A673 (cell line): ENCODE results near the gene ITPA. TPM values are rescaled to one million over a fixed set of nuclear protein-coding genes. Genes with fewer than 3 reads are reported as not detected.

Source experiments
- BruUV-seq: library from RNA; stranded (reverse); fragments of 400-500 nt; replicated peaks from 2 replicates; lab custom pipeline; 2021; lab: Mats Ljungman, UMichigan
- CTCF ChIA-PET: fragments of 300-600 bp; sonication (Branson Sonifier 250); formaldehyde crosslinking; loops from one replicate; lab custom pipeline; 2022; ENCODE audit warnings: antibody characterized with exemption; lab: Charles Lee
- POLR2A ChIA-PET: fragments of 300-600 bp; sonication (Branson Sonifier 250); formaldehyde crosslinking; loops from one replicate; lab custom pipeline; 2022; ENCODE audit warnings: antibody characterized with exemption; ENCODE audit not compliant: low non-redundant PET; lab: Charles Lee
- DNase-seq: peaks from one replicate; pipeline ENCODE4 v3.0.0-alpha.2; 2015; ENCODE audit warnings: low spot score
- H3K27ac ChIP-seq: fragments of 200-600 bp; sonication (generic); 2 replicates; pipeline ENCODE4 v1.5.1; 2016; ENCODE audit warnings: mixed run types, low read depth, mild to moderate bottlenecking, mixed read lengths, antibody characterized with exemption, low read length; ENCODE audit not compliant: poor library complexity, severe bottlenecking
- H3K27me3 ChIP-seq: fragments of 200-600 bp; sonication (generic); replicated peaks from 2 replicates; pipeline ENCODE4 v1.6.1; 2017; ENCODE audit warnings: mixed run types, low read depth, mild to moderate bottlenecking, mixed read lengths, antibody characterized with exemption, low read length; ENCODE audit not compliant: insufficient read depth, poor library complexity
- H3K36me3 ChIP-seq: fragments of 200-600 bp; sonication (generic); 2 replicates; pipeline ENCODE4 v1.6.1; 2016; ENCODE audit warnings: mixed run types, mild to moderate bottlenecking, mixed read lengths, antibody characterized with exemption, low read length; ENCODE audit not compliant: insufficient read depth, poor library complexity, severe bottlenecking
- H3K4me1 ChIP-seq: fragments of 200-600 bp; sonication (generic); 2 replicates; pipeline ENCODE4 v1.6.1; 2017; ENCODE audit warnings: mixed run types, mild to moderate bottlenecking, mixed read lengths, antibody characterized with exemption, low read length; ENCODE audit not compliant: insufficient read depth, poor library complexity, severe bottlenecking
- H3K4me3 ChIP-seq: fragments of 200-600 bp; sonication (generic); 2 replicates; pipeline ENCODE4 v1.5.1; 2016; ENCODE audit warnings: low read depth, mixed run types, mild to moderate bottlenecking, mixed read lengths, low read length; ENCODE audit not compliant: poor library complexity, severe bottlenecking
- H3K9me3 ChIP-seq: fragments of 200-600 bp; sonication (generic); 2 replicates; pipeline ENCODE4 v1.6.1; 2016; ENCODE audit warnings: mixed run types, low read depth, mild to moderate bottlenecking, mixed read lengths, antibody characterized with exemption, low read length; ENCODE audit not compliant: poor library complexity, severe bottlenecking
- EZH2 ChIP-seq: fragments of 200-600 bp; sonication (generic); IDR thresholded peaks from 2 replicates; pipeline ENCODE4 v1.6.1; 2017; ENCODE audit warnings: borderline replicate concordance, low read depth, mild to moderate bottlenecking, mixed read lengths, antibody characterized with exemption, low read length; ENCODE audit not compliant: poor library complexity, severe bottlenecking
- intact Hi-C: fragments of 100-400 bp; cut with micrococcal nuclease; formaldehyde crosslinking; loops from one replicate; pipeline ENCODE4 v1.10.0; 2022; ENCODE audit not compliant: unreplicated experiment
- total RNA-seq: library from RNA; stranded (reverse); gene quantifications from 2 replicates; pipeline ENCODE4 v1.2.3, GENCODE V29; 2021
- TF ChIP-seq, protein P1 (sequence below): fragments of 300-800, 200-600 bp; sonication (generic); conservative IDR thresholded peaks from 2 replicates; pipeline ENCODE4 v1.5.1; 2017; ENCODE audit warnings: low read depth, mild to moderate bottlenecking, antibody characterized with exemption, low read length, moderate library complexity, mixed read lengths

The ITPA gene
- total RNA-seq, 1 experiment from 2014 or later: 81.3 TPM

DNA sequence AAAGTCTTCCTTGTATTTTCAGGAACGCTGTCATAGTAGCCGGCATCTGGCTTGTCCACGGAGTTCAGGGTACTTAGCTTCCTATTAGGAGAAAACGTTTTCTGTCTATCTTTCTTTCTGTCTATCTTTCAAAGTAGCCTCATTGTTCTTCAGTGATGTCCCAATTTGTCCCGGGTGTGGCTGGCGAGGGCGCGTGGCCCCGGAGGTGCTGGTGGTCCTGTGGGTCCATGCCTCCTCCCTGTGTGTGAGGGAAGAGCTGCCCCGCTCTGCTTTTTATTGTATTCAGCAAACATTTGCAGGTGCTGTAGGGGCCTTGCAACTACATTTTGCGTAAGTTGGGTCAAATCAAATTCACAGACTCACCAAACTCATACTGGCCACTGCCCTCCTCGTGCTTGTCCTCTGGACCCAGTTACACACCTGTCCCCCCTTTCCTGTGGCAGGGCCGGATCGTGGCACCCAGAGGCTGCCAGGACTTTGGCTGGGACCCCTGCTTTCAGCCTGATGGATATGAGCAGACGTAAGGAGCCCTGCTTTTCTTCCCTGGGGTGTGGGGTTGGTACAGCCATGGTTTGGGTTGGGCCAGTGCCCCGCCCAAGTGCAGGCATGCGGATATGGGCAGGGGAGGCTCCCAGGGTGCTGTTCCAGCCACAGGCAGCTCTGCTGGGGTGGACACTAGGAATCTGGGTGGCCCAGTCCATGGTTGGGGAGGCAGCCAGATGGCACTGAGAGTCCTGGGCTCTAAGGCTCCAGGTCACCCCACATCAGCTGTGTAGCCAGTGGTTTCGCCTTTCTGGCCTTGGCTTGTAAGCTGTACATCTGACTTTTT is 12.3 kb downstream of the ITPA start:
- H3K36me3 ChIP-seq: peaks cover 18% of the 10 kb centered on the region
- POLR2A ChIA-PET: no interaction called here
- intact Hi-C loops: no loop called here

GRCh38 chr20:3222635-3223600 is 13.6 kb downstream of the ITPA start:
- ChIA-PET POLR2A (no interaction called here), CTCF (interaction anchor here (0.5 kb wide), 1 partner anchor 63 kb away, joined by 13 read pairs; the partner anchor contains the start of genes FASTKD5 and UBOX5)
- intact Hi-C loops: no loop called here
- Histone ChIP-seq H3K4me3 (no peak overlapping the region), H3K27ac (no peak overlapping the region), H3K27me3 (no peaks in the 10 kb centered on the region), H3K9me3 (no peaks in the 10 kb centered on the region), H3K4me1 (no peaks in the 10 kb centered on the region), H3K36me3 (peaks cover 13% of the 10 kb centered on the region)
- DNase-seq: no peak
- TF ChIP-seq, protein P1, sequence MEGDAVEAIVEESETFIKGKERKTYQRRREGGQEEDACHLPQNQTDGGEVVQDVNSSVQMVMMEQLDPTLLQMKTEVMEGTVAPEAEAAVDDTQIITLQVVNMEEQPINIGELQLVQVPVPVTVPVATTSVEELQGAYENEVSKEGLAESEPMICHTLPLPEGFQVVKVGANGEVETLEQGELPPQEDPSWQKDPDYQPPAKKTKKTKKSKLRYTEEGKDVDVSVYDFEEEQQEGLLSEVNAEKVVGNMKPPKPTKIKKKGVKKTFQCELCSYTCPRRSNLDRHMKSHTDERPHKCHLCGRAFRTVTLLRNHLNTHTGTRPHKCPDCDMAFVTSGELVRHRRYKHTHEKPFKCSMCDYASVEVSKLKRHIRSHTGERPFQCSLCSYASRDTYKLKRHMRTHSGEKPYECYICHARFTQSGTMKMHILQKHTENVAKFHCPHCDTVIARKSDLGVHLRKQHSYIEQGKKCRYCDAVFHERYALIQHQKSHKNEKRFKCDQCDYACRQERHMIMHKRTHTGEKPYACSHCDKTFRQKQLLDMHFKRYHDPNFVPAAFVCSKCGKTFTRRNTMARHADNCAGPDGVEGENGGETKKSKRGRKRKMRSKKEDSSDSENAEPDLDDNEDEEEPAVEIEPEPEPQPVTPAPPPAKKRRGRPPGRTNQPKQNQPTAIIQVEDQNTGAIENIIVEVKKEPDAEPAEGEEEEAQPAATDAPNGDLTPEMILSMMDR: no peak
- TF ChIP-seq EZH2: no peak
- BruUV-seq: no TSS peak

More for the DNA sequence above, 12.3 kb downstream of the ITPA start:
- H3K9me3 ChIP-seq: no peaks in the 10 kb centered on the region
- H3K27ac ChIP-seq: no peak overlapping the region
- no peaks in the 10 kb centered on the region for H3K4me1 ChIP-seq
- TF ChIP-seq, protein P1: no peak
- TF ChIP-seq EZH2: no peak
- H3K27me3 ChIP-seq: no peaks in the 10 kb centered on the region
- no TSS peak for BruUV-seq
- H3K4me3 ChIP-seq: no peak overlapping the region
- no peak for DNase-seq
- CTCF ChIA-PET: no interaction called here

- H3K4me3 ChIP-seq: no peak overlapping the region
- no peak overlapping the region for H3K27ac ChIP-seq
- no peaks in the 10 kb centered on the region for H3K27me3 ChIP-seq
- no peaks in the 10 kb centered on the region for H3K4me1 ChIP-seq
- no TSS peak for BruUV-seq
- H3K9me3 ChIP-seq: no peaks in the 10 kb centered on the region
- no peak for DNase-seq
- intact Hi-C loops: no loop called here
- peaks cover 13% of the 10 kb centered on the region for H3K36me3 ChIP-seq
- ChIA-PET POLR2A (no interaction called here), CTCF (no interaction called here)
- no peak for TF ChIP-seq EZH2
- TF ChIP-seq, protein P1: no peak
Observed at GRCh38 chr20:3223651-3223993, 14.3 kb downstream of the ITPA start.
